ENCODE results near the gene TACC2. TPM values are rescaled to one million over a fixed set of nuclear protein-coding genes. Genes with fewer than 3 reads are reported as not detected.
"Not testable (repeated sequence)": the region's sequence is repeated elsewhere in the genome, so short reads cannot be mapped to it uniquely, and the experiment has no call there.

TACC2 gene
- total RNA-seq, 1 experiment from 2014 or later = 5.5 TPM

DNA sequence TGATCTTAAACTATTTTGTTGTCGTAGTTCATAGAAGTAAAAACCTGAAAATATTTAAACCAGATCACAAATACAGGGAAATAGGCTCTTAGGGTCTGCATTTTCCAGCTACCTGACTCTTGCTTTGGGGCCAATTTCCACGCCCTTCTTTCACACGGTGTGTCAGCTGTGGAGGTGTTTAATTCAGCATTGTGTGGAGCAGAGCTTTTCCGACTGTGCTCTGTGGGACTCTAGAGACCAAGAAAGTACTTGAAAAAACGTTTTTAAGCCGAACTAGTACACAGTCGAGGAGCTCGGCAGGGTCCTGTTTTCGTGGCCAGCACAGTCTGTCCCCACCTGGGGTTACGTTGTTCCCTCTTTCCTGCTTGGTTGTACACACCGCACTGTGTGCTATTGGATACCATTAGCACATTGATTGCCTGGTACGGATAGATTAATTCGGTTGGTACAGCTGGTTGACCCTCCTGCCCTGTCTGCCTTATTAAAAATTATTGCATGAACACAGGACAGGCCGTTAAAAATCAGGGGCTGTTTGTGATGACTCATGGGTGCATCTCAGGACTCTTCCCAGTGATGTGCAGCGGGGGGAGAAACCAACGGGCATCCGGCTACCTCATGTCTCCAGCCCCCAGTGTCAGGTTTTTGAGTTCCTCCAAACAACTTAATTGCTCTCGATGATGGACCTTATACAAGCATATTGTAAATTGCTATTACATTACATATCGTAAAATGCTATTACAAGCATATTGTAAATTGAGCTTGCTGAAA lies 201.4 kb downstream of the TACC2 start:
- in situ Hi-C loops (cut with HindIII; ENCODE audit: low sequenced_read_pairs) = no loop called here
- DNase-seq (ENCODE audit: low spot score) = no peak

DNA sequence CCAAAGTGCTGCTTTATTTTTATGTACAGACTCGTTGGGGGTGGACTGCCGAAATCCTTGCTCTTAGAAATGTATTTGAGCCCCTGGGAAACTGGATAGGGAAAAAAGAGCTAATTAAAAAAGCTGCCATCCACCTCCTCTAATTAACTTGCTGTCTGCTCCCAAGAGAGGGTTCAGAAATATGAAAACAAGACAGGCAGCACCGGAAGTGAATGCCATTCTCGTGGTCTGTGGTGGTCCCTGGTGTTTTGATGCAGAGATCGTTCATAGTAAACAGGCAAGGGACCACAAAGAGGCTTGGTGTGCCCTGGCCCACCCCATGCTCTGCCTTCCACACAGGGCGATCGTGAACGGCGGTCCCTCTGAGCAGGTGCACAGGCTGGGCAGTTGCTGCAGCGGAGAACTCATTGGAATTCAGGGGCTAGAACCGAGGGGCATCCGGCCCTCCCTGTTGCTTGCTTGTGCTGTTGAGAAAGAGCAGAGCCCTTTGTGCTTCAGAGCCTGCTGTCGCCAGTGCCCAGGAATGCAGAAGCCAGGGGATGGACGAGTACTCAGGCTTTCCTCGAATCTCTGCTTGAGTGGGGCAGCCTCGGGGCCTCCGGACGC lies 203.1 kb downstream of the TACC2 start:
- DNase-seq (ENCODE audit: low spot score) = peak; percentile 8

DNA sequence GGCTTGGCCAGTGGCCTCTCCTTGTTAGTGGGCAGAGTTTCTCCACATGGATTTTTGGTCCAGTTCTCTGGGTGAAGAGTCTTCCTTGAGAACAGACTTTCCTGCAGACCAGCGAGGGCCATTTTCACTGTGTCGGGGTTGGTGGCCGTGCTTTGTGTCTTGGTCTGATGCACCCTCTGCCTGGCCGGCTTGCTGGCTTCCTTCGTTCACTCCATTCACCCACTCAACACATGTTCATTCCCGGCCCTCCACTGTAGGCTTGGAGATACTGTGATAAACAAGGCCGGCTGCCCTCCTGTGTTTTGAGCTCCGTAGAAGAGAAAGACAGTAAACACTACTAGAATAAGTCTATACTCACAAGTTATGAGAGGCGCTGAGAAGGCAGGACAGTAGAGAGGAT lies 205.3 kb downstream of the TACC2 start:
- in situ Hi-C loops (cut with HindIII; ENCODE audit: low sequenced_read_pairs) = no loop called here

More for the DNA sequence above, 203.1 kb downstream of the TACC2 start:
- in situ Hi-C loops (cut with HindIII; ENCODE audit: low sequenced_read_pairs) = no loop called here

DNA sequence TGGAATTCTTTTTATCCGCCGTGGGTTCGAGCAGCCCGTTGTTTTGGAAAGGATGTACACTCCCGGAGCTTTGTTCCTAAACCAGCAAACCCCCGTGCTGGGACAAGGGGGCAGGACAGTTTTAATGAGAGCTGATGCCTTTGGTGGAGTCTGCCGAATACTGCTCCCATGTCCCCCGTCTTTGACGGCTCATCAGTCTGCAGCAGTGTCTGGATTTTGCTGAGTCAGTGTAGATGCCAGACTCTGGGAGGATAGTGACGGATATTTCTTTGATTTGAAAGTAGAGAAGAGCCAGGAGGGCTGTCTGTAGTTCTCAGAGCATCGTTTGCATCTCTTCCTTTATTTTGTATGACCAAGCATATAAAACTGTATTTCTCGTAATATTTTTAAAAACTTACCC lies 207.3 kb downstream of the TACC2 start:
- in situ Hi-C loops (cut with HindIII; ENCODE audit: low sequenced_read_pairs) = no loop called here
- no peak for DNase-seq (ENCODE audit: low spot score)

More for the DNA sequence above, 205.3 kb downstream of the TACC2 start:
- no peak for DNase-seq (ENCODE audit: low spot score)

DNA sequence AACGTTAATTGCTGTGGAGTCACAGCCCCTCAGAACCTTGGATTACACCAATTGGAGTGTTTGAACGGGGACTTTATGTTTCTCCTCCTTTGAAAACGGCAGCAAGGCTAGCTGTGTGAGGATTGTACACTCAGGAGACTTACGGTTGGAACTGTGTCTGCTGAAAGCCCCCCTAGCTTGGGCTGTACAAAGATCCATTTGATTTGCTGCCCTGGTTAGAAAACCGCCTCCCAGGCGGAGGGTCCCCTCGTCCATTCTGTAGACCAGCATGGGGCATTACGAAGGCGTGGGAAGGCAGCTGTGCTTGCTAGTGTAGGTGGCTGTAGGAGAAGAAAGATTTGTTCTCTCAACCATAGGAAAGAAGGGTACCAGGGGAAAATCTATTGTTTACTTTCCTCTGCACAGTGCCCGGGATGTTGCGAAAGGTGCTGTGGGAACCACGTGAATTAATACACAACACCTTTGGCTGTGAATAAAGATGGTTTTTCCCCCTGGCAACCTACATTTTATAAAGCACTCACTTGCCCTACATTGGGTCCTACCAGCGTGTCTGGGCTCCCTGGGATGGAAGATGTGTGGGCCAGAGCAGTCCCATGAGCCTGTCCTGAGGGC lies 208.8 kb downstream of the TACC2 start:
- in situ Hi-C loops (cut with HindIII; ENCODE audit: low sequenced_read_pairs) = no loop called here

DNA sequence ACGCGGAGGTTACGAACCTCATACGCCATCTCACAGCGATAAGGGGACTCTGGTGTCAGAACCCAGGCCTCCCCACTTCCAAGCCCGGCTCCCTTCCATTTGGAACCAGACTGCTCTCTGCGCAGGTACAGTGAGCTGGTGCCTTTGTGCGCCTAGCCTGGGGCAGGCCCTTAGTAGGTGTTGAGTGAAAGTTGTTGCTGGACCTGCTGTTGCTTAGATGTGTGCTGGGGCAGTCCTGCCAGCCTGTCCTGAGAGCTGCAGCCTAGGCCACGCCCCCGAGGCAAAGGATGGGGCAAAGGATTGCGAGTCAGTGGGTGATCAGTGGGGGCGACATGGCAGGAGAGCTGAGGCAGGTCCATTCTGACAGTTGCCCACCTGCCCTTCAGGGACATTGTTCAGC lies 209.7 kb downstream of the TACC2 start:
- no peak for DNase-seq (ENCODE audit: low spot score)
- in situ Hi-C loops (cut with HindIII; ENCODE audit: low sequenced_read_pairs) = no loop called here

More for the DNA sequence above, 208.8 kb downstream of the TACC2 start:
- no peak for DNase-seq (ENCODE audit: low spot score)

GRCh38 chr10:122199070-122199469 lies 210.1 kb downstream of the TACC2 start:
- peak; percentile 47 for DNase-seq (ENCODE audit: low spot score)
- in situ Hi-C loops (cut with HindIII; ENCODE audit: low sequenced_read_pairs) = no loop called here

- DNase-seq (ENCODE audit: low spot score) = no peak
- in situ Hi-C loops (cut with HindIII; ENCODE audit: low sequenced_read_pairs) = no loop called here
These were observed 210.7 kb downstream of the TACC2 start for GRCh38 chr10:122199689-122200088.

DNA sequence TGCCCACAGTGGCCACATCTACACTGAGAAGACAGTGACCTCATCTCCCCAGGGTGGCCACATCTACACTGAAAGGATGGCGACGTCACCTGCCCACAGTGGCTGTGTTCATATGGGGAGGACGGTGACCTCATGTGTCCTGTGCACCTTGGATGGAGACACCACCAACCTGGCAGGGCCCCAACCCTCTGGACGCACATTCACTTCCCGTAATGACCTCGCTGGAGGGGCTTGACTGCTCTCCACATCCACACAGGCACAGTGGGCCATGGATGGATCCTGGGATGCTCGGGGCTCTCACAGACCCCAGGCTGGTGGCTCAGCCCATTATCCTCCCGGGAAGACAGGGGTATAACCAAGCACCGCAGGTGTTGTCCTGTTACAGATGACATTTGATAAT lies 212.4 kb downstream of the TACC2 start:
- in situ Hi-C loops (cut with HindIII; ENCODE audit: low sequenced_read_pairs) = no loop called here
- no peak for DNase-seq (ENCODE audit: low spot score)

DNA sequence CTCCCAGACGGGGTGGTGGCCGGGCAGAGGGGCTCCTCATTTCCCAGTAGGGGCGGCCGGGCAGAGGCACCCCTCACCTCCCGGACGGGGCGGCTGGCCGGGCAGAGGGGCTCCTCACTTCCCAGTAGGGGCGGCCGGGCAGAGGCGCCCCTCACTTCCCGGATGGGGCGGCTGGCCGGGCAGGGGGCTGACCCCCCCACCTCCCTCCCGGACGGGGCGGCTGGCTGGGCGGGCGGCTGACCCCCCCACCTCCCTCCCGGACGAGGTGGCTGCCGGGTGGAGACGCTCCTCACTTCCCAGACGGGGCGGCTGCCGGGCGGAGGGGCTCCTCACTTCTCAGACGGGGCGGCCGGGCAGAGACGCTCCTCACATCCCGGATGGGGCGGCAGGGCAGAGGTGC lies 214.2 kb downstream of the TACC2 start:
- DNase-seq (ENCODE audit: low spot score); in situ Hi-C loops (cut with HindIII; ENCODE audit: low sequenced_read_pairs): not testable (repeated sequence)

- no peak for DNase-seq (ENCODE audit: low spot score)
- in situ Hi-C loops (cut with HindIII; ENCODE audit: low sequenced_read_pairs) = no loop called here
These were observed 215.9 kb downstream of the TACC2 start for GRCh38 chr10:122204691-122205489.

- DNase-seq (ENCODE audit: low spot score) = no peak
- in situ Hi-C loops (cut with HindIII; ENCODE audit: low sequenced_read_pairs) = no loop called here
These were observed 217.6 kb downstream of the TACC2 start for GRCh38 chr10:122206471-122207065.

GRCh38 chr10:122207163-122207562 lies 218.2 kb downstream of the TACC2 start:
- in situ Hi-C loops (cut with HindIII; ENCODE audit: low sequenced_read_pairs) = no loop called here

DNA sequence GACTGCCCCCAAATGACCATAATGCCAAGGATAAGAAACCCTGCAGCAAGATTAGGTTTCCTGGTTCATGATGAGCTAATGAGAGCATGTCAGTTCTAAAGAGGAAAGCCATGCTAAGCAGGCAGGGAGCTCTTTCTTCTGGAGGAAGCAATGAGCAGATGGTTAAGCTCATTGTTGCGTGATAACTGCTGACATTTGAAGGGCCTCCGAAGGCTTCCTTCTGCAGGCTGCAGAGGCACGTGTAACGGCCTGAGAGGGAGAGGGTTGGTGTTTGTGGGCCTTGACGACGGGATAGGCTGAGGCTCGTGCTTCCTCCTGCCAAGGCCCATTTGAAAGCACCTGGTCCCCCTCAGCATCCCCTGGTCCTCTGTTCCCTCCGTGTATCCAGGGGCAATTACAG lies 218.6 kb downstream of the TACC2 start:
- in situ Hi-C loops (cut with HindIII; ENCODE audit: low sequenced_read_pairs) = no loop called here
- peak; percentile 73 for DNase-seq (ENCODE audit: low spot score)

More at GRCh38 chr10:122207163-122207562, 218.2 kb downstream of the TACC2 start:
- DNase-seq (ENCODE audit: low spot score) = no peak

- in situ Hi-C loops (cut with HindIII; ENCODE audit: low sequenced_read_pairs) = no loop called here
- peak; percentile 78 for DNase-seq (ENCODE audit: low spot score)
These were observed 219.8 kb downstream of the TACC2 start for GRCh38 chr10:122208571-122209430.

DNA sequence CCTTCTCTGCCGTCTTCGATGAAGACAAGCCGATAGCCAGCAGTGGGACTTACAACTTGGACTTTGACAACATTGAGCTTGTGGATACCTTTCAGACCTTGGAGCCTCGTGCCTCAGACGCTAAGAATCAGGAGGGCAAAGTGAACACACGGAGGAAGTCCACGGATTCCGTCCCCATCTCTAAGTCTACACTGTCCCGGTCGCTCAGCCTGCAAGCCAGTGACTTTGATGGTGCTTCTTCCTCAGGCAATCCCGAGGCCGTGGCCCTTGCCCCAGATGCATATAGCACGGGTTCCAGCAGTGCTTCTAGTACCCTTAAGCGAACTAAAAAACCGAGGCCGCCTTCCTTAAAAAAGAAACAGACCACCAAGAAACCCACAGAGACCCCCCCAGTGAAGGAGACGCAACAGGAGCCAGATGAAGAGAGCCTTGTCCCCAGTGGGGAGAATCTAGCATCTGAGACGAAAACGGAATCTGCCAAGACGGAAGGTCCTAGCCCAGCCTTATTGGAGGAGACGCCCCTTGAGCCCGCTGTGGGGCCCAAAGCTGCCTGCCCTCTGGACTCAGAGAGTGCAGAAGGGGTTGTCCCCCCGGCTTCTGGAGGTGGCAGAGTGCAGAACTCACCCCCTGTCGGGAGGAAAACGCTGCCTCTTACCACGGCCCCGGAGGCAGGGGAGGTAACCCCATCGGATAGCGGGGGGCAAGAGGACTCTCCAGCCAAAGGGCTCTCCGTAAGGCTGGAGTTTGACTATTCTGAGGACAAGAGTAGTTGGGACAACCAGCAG lies 221.7 kb downstream of the TACC2 start:
- in situ Hi-C loops (cut with HindIII; ENCODE audit: low sequenced_read_pairs) = no loop called here
- no peak for DNase-seq (ENCODE audit: low spot score)

- no peak for DNase-seq (ENCODE audit: low spot score)
- in situ Hi-C loops (cut with HindIII; ENCODE audit: low sequenced_read_pairs) = no loop called here
These were observed 224.4 kb downstream of the TACC2 start for GRCh38 chr10:122213364-122213763.

- in situ Hi-C loops (cut with HindIII; ENCODE audit: low sequenced_read_pairs) = no loop called here
- peak; percentile 24 for DNase-seq (ENCODE audit: low spot score)
These were observed 224.8 kb downstream of the TACC2 start for GRCh38 chr10:122213766-122214165.
